H9 (cell line): Measurements from ENCODE around the gene MYO15B. TPM values are rescaled to one million over a fixed set of nuclear protein-coding genes. Genes with fewer than 3 reads are reported as not detected.

Experiments used
- DNase-seq: peaks from one replicate; pipeline ENCODE4 v3.0.0-alpha.2; 2017
- H2AFZ ChIP-seq: one replicate; pipeline ENCODE4 v1.6.1; 2013; ENCODE audit warnings: mild to moderate bottlenecking, low read length, control low read depth, moderate library complexity
- H2AK5ac ChIP-seq: 2 replicates; pipeline ENCODE4 v1.6.1; 2013; ENCODE audit warnings: low read length, control low read depth, mixed read lengths; ENCODE audit not compliant: insufficient read length
- H2BK120ac ChIP-seq: one replicate; pipeline ENCODE4 v1.6.1; 2013; ENCODE audit warnings: low read depth, mild to moderate bottlenecking, low read length, control low read depth, inconsistent platforms; ENCODE audit not compliant: poor library complexity, severe bottlenecking
- H2BK12ac ChIP-seq: 2 replicates; pipeline ENCODE4 v1.6.1; 2013; ENCODE audit warnings: low read length, control low read depth, mixed read lengths, low read depth; ENCODE audit not compliant: insufficient read length
- H2BK15ac ChIP-seq: 2 replicates; pipeline ENCODE4 v1.6.1; 2013; ENCODE audit warnings: low read depth, low read length, control low read depth
- H2BK20ac ChIP-seq: one replicate; pipeline ENCODE4 v1.6.1; 2013; ENCODE audit warnings: low read depth, mild to moderate bottlenecking, low read length, control low read depth, inconsistent platforms; ENCODE audit not compliant: poor library complexity, severe bottlenecking
- H2BK5ac ChIP-seq: 2 replicates; pipeline ENCODE4 v1.6.1; 2013; ENCODE audit warnings: low read length, control low read depth, mixed read lengths; ENCODE audit not compliant: insufficient read length
- H3K14ac ChIP-seq: 2 replicates; pipeline ENCODE4 v1.6.1; 2013; ENCODE audit warnings: low read length, control low read depth; ENCODE audit not compliant: insufficient read depth
- H3K18ac ChIP-seq: 2 replicates; pipeline ENCODE4 v1.6.1; 2013; ENCODE audit warnings: low read depth, mild to moderate bottlenecking, mixed read lengths, low read length, control low read depth; ENCODE audit not compliant: insufficient read length
- H3K23ac ChIP-seq: 2 replicates; pipeline ENCODE4 v1.6.1; 2013; ENCODE audit warnings: low read length, control low read depth, mixed read lengths, low read depth; ENCODE audit not compliant: insufficient read length
- H3K23me2 ChIP-seq: 2 replicates; pipeline ENCODE4 v1.6.1; 2013; ENCODE audit warnings: low read depth, mild to moderate bottlenecking, mixed read lengths, low read length, control low read depth; ENCODE audit not compliant: insufficient read length, poor library complexity, severe bottlenecking
- H3K27ac ChIP-seq: 2 replicates; pipeline ENCODE4 v1.5.1; 2013; ENCODE audit warnings: low read length, control low read depth, mixed read lengths, low read depth; ENCODE audit not compliant: insufficient read length
- H3K27me3 ChIP-seq: 2 replicates; pipeline ENCODE4 v1.6.1; 2013; ENCODE audit warnings: low read length, control low read depth, inconsistent platforms; ENCODE audit not compliant: insufficient read depth
- H3K4ac ChIP-seq: 2 replicates; pipeline ENCODE4 v1.6.1; 2013; ENCODE audit warnings: low read depth, mild to moderate bottlenecking, control low read depth, inconsistent platforms, low read length, moderate library complexity
- H3K4me1 ChIP-seq: 2 replicates; pipeline ENCODE4 v1.6.1; 2013; ENCODE audit warnings: low read length, control low read depth, inconsistent platforms; ENCODE audit not compliant: insufficient read depth
- H3K4me2 ChIP-seq: 2 replicates; pipeline ENCODE4 v1.6.1; 2013; ENCODE audit warnings: low read length, control low read depth, mixed read lengths; ENCODE audit not compliant: insufficient read length, insufficient read depth
- H3K56ac ChIP-seq: 2 replicates; pipeline ENCODE4 v1.6.1; 2013; ENCODE audit warnings: low read depth, mild to moderate bottlenecking, mixed read lengths, low read length, control low read depth; ENCODE audit not compliant: insufficient read length
- H3K79me1 ChIP-seq: 2 replicates; pipeline ENCODE4 v1.6.1; 2013; ENCODE audit warnings: low read depth, mild to moderate bottlenecking, moderate library complexity, low read length, control low read depth, inconsistent platforms; ENCODE audit not compliant: insufficient read depth, poor library complexity, severe bottlenecking
- H3K79me2 ChIP-seq: 2 replicates; pipeline ENCODE4 v1.6.1; 2013; ENCODE audit warnings: low read length, control low read depth, inconsistent platforms; ENCODE audit not compliant: insufficient read depth
- H3K9ac ChIP-seq: 2 replicates; pipeline ENCODE4 v1.6.1; 2013; ENCODE audit warnings: low read length, control low read depth, mixed read lengths; ENCODE audit not compliant: insufficient read length; ENCODE audit errors: extremely low read depth
- H3K9me3 ChIP-seq: one replicate; pipeline ENCODE4 v1.6.1; 2013; ENCODE audit warnings: low read depth, low read length, inconsistent platforms; ENCODE audit not compliant: control insufficient read depth
- H3T11ph ChIP-seq: one replicate; pipeline ENCODE4 v1.6.1; 2013; ENCODE audit warnings: mild to moderate bottlenecking, low read length, control low read depth, inconsistent platforms
- H4K20me1 ChIP-seq: one replicate; pipeline ENCODE4 v1.6.1; 2013; ENCODE audit not compliant: control insufficient read depth, insufficient read length, insufficient read depth
- H4K5ac ChIP-seq: 2 replicates; pipeline ENCODE4 v1.6.1; 2013; ENCODE audit warnings: low read depth, mild to moderate bottlenecking, mixed read lengths, low read length, control low read depth; ENCODE audit not compliant: insufficient read length
- H4K8ac ChIP-seq: replicated peaks from 2 replicates; pipeline ENCODE4 v1.6.1; 2013; ENCODE audit warnings: low read length, control low read depth, mixed read lengths, low read depth; ENCODE audit not compliant: insufficient read length
- H4K91ac ChIP-seq: 2 replicates; pipeline ENCODE4 v1.6.1; 2013; ENCODE audit warnings: low read depth, mild to moderate bottlenecking, moderate library complexity, mixed read lengths, low read length, control low read depth; ENCODE audit not compliant: insufficient read length
- H3K27ac Mint-ChIP-seq, 3 experiments: 2 replicates in 2 of 3; 3 replicates in 1 of 3; pipeline ENCODE4 v1.8.0; 2020 to 2021; ENCODE audit warnings: mixed read lengths in 3 of 3, mild to moderate bottlenecking in 1 of 3, moderate library complexity in 1 of 3
- H3K27me3 Mint-ChIP-seq: 2 replicates; pipeline ENCODE4 v1.8.0; 2021; ENCODE audit warnings: low read depth, mild to moderate bottlenecking, moderate library complexity, mixed read lengths
- H3K36me3 Mint-ChIP-seq, 3 experiments: 2 replicates in 2 of 3; 3 replicates in 1 of 3; pipeline ENCODE4 v1.8.0; 2020 to 2021; ENCODE audit warnings: low read depth in 3 of 3, mixed read lengths in 3 of 3; ENCODE audit not compliant: insufficient read depth in 1 of 3
- H3K4me1 Mint-ChIP-seq, 2 experiments: 2 replicates each; pipeline ENCODE4 v1.8.0; 2020; ENCODE audit warnings: mixed read lengths in 2 of 2
- H3K4me3 Mint-ChIP-seq, 2 experiments: 2 replicates in 1 of 2; 3 replicates in 1 of 2; pipeline ENCODE4 v1.8.0; 2020 to 2021; ENCODE audit warnings: mild to moderate bottlenecking in 2 of 2, mixed read lengths in 2 of 2, moderate library complexity in 1 of 2
- H3K9me3 Mint-ChIP-seq, 2 experiments: 2 replicates in 1 of 2; 3 replicates in 1 of 2; pipeline ENCODE4 v1.8.0; 2020; ENCODE audit warnings: mild to moderate bottlenecking in 2 of 2, mixed read lengths in 2 of 2, moderate library complexity in 1 of 2
- WGBS: extraction: QIAGEN DNeasy Blood & Tissue Kit; methylation state at CpG from one replicate; pipeline ENCODE4 v1.1.7; 2013; ENCODE audit warnings: missing lambda C conversion rate, low lambda C conversion rate, mixed read lengths; ENCODE audit not compliant: insufficient read length; ENCODE audit errors: extremely low coverage; 5-methylcytosine and 5-hydroxymethylcytosine counted together
- total RNA-seq: library from RNA; stranded (reverse); gene quantifications from 2 replicates; pipeline ENCODE4 v1.2.1, GENCODE V29; 2021
- TF ChIP-seq, protein P1 (sequence below): fragments of 200-600 bp; sonication (generic); conservative IDR thresholded peaks from 3 replicates; pipeline ENCODE4 v1.8.0; 2021; ENCODE audit warnings: antibody characterized with exemption, mild to moderate bottlenecking

The MYO15B gene
- total RNA-seq, 1 experiment from 2014 or later: 41.9 TPM

DNA sequence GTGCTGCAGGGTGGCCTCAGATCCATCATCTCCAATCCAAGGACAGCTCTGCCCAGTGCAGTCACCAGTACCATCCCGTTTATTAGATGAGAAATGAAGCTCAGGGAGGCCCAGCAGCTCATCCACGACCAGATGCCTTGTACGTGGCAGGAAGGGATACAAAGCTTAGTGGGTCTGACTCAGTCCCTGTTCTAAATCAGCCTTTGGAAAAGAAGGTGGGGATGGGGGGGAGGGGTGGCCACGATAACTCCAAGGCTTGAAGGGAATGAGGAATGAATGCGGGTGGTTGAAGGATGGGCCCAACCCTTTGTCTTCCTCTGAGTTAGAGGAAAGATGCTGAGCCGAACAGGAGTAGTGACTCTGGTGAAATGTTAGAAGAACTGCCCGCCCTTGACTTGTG, 36.3 kb upstream of the MYO15B start:
- no peak overlapping the region for H3K27ac Mint-ChIP-seq

More for the DNA sequence above, 36.3 kb upstream of the MYO15B start:
- no CpG with 5 or more reads among the region's 7 CpGs for WGBS
- Histone ChIP-seq H3K27me3 (no peaks in the 10 kb centered on the region), H3K4me2 (no peak overlapping the region), H4K8ac (no peak overlapping the region), H3K23ac (no peak overlapping the region), H2BK5ac (no peak overlapping the region), H2BK15ac (no peak overlapping the region), H3K9ac (no peak overlapping the region), H2BK12ac (no peak overlapping the region), H3T11ph (no peak overlapping the region), H2BK120ac (no peak overlapping the region), H4K91ac (no peak overlapping the region), H4K20me1 (no peaks in the 10 kb centered on the region), H3K14ac (no peak overlapping the region), H3K18ac (no peak overlapping the region), H3K27ac (no peak overlapping the region), H3K56ac (no peak overlapping the region), H3K9me3 (no peaks in the 10 kb centered on the region), H3K79me2 (no peaks in the 10 kb centered on the region), H4K5ac (no peak overlapping the region), H3K4ac (no peak overlapping the region), H3K79me1 (no peaks in the 10 kb centered on the region), H3K4me1 (peaks cover 4% of the 10 kb centered on the region; the same call in 1 of the 2 replicates), H3K23me2 (peaks cover 5% of the 10 kb centered on the region), H2BK20ac (no peak overlapping the region), H2AFZ (no peak overlapping the region), H2AK5ac (no peak overlapping the region)
- TF ChIP-seq, protein P1, sequence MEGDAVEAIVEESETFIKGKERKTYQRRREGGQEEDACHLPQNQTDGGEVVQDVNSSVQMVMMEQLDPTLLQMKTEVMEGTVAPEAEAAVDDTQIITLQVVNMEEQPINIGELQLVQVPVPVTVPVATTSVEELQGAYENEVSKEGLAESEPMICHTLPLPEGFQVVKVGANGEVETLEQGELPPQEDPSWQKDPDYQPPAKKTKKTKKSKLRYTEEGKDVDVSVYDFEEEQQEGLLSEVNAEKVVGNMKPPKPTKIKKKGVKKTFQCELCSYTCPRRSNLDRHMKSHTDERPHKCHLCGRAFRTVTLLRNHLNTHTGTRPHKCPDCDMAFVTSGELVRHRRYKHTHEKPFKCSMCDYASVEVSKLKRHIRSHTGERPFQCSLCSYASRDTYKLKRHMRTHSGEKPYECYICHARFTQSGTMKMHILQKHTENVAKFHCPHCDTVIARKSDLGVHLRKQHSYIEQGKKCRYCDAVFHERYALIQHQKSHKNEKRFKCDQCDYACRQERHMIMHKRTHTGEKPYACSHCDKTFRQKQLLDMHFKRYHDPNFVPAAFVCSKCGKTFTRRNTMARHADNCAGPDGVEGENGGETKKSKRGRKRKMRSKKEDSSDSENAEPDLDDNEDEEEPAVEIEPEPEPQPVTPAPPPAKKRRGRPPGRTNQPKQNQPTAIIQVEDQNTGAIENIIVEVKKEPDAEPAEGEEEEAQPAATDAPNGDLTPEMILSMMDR: no peak
- Mint-ChIP-seq H3K9me3 (no peaks in the 10 kb centered on the region), H3K36me3 (peaks cover 1 to 12% (median 2%) of the 10 kb centered on the region in 3 experiments; a peak in 3 of 7 replicates), H3K4me1 (peaks cover 11 to 38% of the 10 kb centered on the region in 2 experiments), H3K4me3 (no peak overlapping the region), H3K27me3 (no peaks in the 10 kb centered on the region)
- DNase-seq: no peak
